Lung (tissue), 12 donors: ENCODE data around the gene GFM1. TPM values are rescaled to one million over a fixed set of nuclear protein-coding genes. Genes with fewer than 3 reads are reported as not detected.

Experiments used
- ATAC-seq: fragments of 200-7000 bp; cut with Tn5 transposase; one replicate; pipeline ENCODE4 v1.9.1; 2020; ENCODE audit warnings: moderate number of reproducible peaks; ENCODE audit not compliant: insufficient read depth, low FRiP score
- DNase-seq, 3 donors: peaks; one replicate each; pipeline ENCODE4 v3.0.0-alpha.2; 2013 to 2017
- H3K27ac ChIP-seq, 2 donors: one replicate each; pipeline ENCODE4 v1.5.1; 2013; ENCODE audit warnings: mild to moderate bottlenecking in 2 of 2, moderate library complexity in 2 of 2, control low read depth in 1 of 2, inconsistent platforms in 1 of 2, low read depth in 1 of 2, low read length in 1 of 2
- H3K27me3 ChIP-seq, 3 donors: one replicate each; pipeline ENCODE4 v1.5.1; 2013; ENCODE audit warnings: low read length in 2 of 3; ENCODE audit not compliant: control insufficient read depth in 3 of 3, insufficient read depth in 3 of 3
- H3K36me3 ChIP-seq, 4 donors: one replicate each; pipeline ENCODE4 v1.5.1; 2013; ENCODE audit warnings: low read length in 4 of 4, mild to moderate bottlenecking in 1 of 4, moderate library complexity in 1 of 4; ENCODE audit not compliant: control insufficient read depth in 4 of 4, insufficient read depth in 4 of 4
- H3K4me1 ChIP-seq, 5 donors: one replicate each; pipeline ENCODE4 v1.5.1; 2013; ENCODE audit warnings: low read length in 5 of 5, mild to moderate bottlenecking in 2 of 5, moderate library complexity in 1 of 5; ENCODE audit not compliant: control insufficient read depth in 5 of 5, insufficient read depth in 5 of 5
- H3K4me3 ChIP-seq: one replicate; pipeline ENCODE4 v1.5.1; 2013; ENCODE audit warnings: mild to moderate bottlenecking, control low read depth, moderate library complexity
- H3K9ac ChIP-seq, 2 donors: one replicate each; pipeline ENCODE4 v1.5.1; 2013; ENCODE audit warnings: low read length in 2 of 2, control low read depth in 1 of 2; ENCODE audit not compliant: insufficient read depth in 1 of 2
- H3K9me3 ChIP-seq, 4 donors: one replicate each; pipeline ENCODE4 v1.5.1; 2013; ENCODE audit warnings: low read length in 3 of 4, mild to moderate bottlenecking in 1 of 4, moderate library complexity in 1 of 4; ENCODE audit not compliant: control insufficient read depth in 4 of 4, insufficient read depth in 3 of 4
- CTCF ChIP-seq: IDR thresholded peaks from 2 replicates; pipeline ENCODE4 v1.5.1; 2012; ENCODE audit warnings: mild to moderate bottlenecking; ENCODE audit errors: control extremely low read depth, extremely low read depth
- WGBS, 2 donors: extraction: QIAGEN DNeasy Blood & Tissue Kit; methylation state at CpG; one replicate each; pipeline ENCODE4 v1.1.7; 2013; 5-methylcytosine and 5-hydroxymethylcytosine counted together
- polyA plus RNA-seq, 2 donors: library from polyadenylated mRNA; stranded (reverse); fragments of 200-250 nt; gene quantifications; one replicate each; pipeline ENCODE4 v1.2.1, GENCODE V29; 2013
- total RNA-seq, 2 donors: library from RNA; depleted of rRNA in 1 of 2; stranded (reverse); fragments of >200 nt in 1 of 2; gene quantifications; one replicate each; pipeline ENCODE4 v1.2.1, GENCODE V29; 2014 to 2021
- donor health status: control.
- donor health status: control.
- donor health status: Bipolar disorder and iron deficiency.
- donor health status: healthy.
- donor health status: DM: yes; HTN: yes; CAD: no.

The GFM1 gene
- total and polyA plus RNA-seq, 4 donors: 16.2 to 66.1 (median 31.4) TPM

- no peaks in the 10 kb centered on the region for H3K27me3 ChIP-seq
- H3K4me1 ChIP-seq: peaks cover 0 to 14% (median 9%) of the 10 kb centered on the region in 5 donors
- no peak overlapping the region for H3K9ac ChIP-seq
- H3K27ac ChIP-seq: peak overlapping the region in 1 of 2 donors; percentile 45
- DNase-seq: peak in 1 of 3 donors; percentile 47
- TF ChIP-seq CTCF: no peak
- 55 to 62% methylated on average over 4 of the region's 4 CpGs for WGBS, 2 donors
- ATAC-seq: no peak
- H3K4me3 ChIP-seq: no peak overlapping the region
- H3K9me3 ChIP-seq: no peaks in the 10 kb centered on the region
- peaks cover 8 to 20% (median 12%) of the 10 kb centered on the region in 4 donors for H3K36me3 ChIP-seq
Measured at GRCh38 chr3:158649791-158650190, 5.5 kb downstream of the GFM1 start.

DNA sequence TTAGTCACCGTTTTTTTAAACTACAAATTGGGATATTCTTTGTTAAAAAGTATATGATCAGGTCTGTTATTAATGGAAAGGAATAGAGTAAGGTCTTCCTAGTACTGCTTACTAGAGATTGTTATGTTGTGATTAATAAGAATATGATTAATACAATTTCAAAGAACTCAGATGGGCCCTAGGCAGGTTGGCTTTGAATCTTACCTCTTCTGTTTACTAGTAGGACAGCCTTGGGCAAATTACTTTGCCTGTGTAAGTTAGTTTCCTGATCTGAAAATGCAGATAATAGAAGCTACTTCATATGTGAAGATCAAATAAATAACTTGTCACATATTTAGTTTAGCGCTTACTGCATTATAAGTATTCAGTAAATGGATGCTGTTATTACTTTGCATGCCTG lies 6.9 kb downstream of the GFM1 start:
- 93 to 95% methylated on average over 2 of the region's 2 CpGs for WGBS, 2 donors
- DNase-seq (no peak), ATAC-seq (no peak)
- no peak for TF ChIP-seq CTCF
- H3K9ac ChIP-seq: no peak overlapping the region
- peaks cover 9 to 24% (median 13%) of the 10 kb centered on the region in 4 donors for H3K36me3 ChIP-seq
- H3K4me3 ChIP-seq: no peak overlapping the region
- no peak overlapping the region for H3K27ac ChIP-seq
- H3K27me3 ChIP-seq: no peaks in the 10 kb centered on the region
- no peaks in the 10 kb centered on the region for H3K9me3 ChIP-seq
- peaks cover 0 to 5% (median under 1%) of the 10 kb centered on the region in 5 donors for H3K4me1 ChIP-seq

GRCh38 chr3:158652463-158652862 lies 8.1 kb downstream of the GFM1 start:
- TF ChIP-seq CTCF: no peak
- Histone ChIP-seq H3K9ac (no peak overlapping the region), H3K4me1 (no peaks in the 10 kb centered on the region), H3K27me3 (no peaks in the 10 kb centered on the region), H3K36me3 (peaks cover 13 to 29% (median 16%) of the 10 kb centered on the region in 4 donors), H3K9me3 (no peaks in the 10 kb centered on the region), H3K4me3 (no peak overlapping the region), H3K27ac (no peak overlapping the region)
- WGBS, 2 donors: 62 to 74% methylated on average over 3 of the region's 3 CpGs
- no peak for DNase-seq
- ATAC-seq: no peak

DNA sequence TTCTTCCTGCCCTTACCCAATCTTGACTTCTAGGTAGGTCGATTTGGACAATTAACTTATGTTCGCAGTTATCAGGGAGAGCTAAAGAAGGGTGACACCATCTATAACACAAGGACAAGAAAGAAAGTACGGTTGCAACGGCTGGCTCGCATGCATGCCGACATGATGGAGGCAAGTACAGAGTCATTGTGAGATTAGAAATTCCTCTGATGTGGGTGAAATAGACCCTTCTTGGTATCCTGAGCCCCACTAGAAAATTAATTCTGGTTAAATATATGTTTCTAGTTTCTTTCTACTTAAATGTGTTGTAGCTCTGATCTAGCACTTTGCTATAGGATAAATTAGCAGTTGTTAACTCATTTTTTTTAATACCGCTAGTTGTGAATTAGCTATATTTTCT lies 14.6 kb downstream of the GFM1 start:
- Histone ChIP-seq H3K9ac (no peak overlapping the region), H3K27me3 (no peaks in the 10 kb centered on the region), H3K4me3 (no peak overlapping the region), H3K27ac (no peak overlapping the region), H3K4me1 (peaks cover 0 to 17% (median 0%) of the 10 kb centered on the region in 5 donors), H3K9me3 (no peaks in the 10 kb centered on the region), H3K36me3 (peaks cover 14 to 37% (median 22%) of the 10 kb centered on the region in 4 donors)
- WGBS, 2 donors: 89 to 93% methylated on average over 7 of the region's 7 CpGs
- DNase-seq (no peak), ATAC-seq (no peak)
- no peak for TF ChIP-seq CTCF
